NK-92 (cell line): Measurements from ENCODE around the gene KPNA2.
"Not testable (repeated sequence)": the region's sequence is repeated elsewhere in the genome, so short reads cannot be mapped to it uniquely, and the experiment has no call there.

Experiments used
- DNase-seq: peaks from one replicate; lab custom pipeline; 2025; ENCODE audit not compliant: unreplicated experiment; lab: John Stamatoyannopoulos, UW

The KPNA2 gene

DNA sequence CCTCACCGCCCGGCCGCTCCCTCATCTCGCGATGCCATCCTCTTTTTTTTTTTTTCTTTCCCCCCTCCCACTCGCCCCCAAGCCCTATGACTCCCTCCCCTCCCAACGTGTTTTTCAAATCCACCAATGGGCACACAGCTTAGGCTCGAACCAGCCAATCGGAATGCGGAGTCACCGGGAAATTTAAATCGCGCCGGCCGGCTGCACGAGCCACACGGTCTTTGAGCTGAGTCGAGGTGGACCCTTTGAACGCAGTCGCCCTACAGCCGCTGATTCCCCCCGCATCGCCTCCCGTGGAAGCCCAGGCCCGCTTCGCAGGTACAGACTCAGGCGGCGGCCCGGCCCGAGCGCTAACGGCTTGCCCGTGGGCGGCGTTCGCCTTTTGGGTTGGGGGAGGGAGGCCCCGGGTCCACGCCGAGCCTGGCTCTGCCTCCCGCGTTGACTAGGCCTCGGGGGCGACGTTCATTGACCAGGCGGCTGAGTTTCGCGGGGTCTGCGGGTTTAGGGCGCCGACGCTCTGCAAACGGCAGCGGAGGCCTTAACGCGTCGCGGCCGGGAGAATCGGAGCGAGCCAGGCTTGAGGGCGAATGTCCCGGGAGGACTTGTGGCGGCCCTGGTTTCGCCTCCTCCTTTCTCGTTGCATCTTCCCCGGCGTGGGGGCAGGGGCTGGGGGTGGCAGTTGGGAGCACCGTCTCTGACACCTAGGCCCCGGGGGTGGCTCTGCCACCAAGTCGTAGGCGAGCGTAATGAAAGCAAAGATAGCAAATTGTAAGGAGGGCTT lies at the start of gene KPNA2:
KPNA2 (plus strand) TSS at position 213 of the 781 bp plus-strand sequence. CDS start 1,398 bp downstream, outside the sequence.
- peak; percentile 58 for DNase-seq

DNA sequence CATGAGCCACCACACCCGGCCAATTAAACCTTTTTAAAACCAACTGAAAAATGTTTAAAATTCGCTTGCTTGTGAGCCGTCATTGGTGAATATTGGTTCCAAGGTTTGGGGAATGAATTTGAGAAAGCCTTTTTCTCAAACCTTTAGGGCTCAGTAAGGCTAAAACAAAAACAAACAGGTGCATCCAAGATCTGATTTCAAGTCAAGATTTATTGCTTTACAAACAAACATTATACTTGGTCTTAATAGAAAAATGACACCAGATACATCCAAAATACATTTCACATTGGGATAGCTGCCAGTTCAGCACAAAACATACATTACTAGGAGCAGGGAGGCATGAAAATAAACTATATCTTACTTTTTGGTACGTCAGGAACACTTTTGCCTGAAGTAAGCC lies 44.6 kb upstream of the KPNA2 start:
- DNase-seq, result no peak

DNA sequence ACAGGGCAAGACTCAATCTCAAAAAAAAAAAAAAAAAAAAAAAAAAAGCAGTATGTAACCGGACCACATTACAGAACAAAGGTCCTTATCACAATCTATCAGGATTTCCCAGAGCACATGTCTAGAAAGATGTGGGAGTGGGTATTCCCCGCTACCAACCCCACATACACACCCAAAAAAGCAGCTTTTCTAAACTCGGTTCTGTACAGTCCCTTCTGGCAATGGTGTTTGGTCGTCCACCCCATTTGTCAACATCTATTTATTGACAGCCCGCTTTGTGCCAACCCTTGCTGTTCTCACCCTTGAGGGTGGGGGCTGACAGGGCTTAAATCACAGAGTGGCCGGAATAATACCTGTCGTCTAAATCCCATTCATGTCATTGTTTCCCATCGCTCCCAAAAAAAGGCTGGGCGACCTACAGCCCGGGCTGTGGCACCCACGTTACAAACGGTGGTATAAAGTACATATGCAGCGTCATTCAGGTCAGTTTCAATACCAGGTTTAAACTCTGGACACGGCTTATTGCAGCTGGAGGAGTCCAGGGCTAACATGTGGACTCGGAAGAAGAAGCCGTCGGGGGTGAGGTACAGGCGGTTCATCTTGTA lies 42.9 kb upstream of the KPNA2 start:
- no peak for DNase-seq

DNA sequence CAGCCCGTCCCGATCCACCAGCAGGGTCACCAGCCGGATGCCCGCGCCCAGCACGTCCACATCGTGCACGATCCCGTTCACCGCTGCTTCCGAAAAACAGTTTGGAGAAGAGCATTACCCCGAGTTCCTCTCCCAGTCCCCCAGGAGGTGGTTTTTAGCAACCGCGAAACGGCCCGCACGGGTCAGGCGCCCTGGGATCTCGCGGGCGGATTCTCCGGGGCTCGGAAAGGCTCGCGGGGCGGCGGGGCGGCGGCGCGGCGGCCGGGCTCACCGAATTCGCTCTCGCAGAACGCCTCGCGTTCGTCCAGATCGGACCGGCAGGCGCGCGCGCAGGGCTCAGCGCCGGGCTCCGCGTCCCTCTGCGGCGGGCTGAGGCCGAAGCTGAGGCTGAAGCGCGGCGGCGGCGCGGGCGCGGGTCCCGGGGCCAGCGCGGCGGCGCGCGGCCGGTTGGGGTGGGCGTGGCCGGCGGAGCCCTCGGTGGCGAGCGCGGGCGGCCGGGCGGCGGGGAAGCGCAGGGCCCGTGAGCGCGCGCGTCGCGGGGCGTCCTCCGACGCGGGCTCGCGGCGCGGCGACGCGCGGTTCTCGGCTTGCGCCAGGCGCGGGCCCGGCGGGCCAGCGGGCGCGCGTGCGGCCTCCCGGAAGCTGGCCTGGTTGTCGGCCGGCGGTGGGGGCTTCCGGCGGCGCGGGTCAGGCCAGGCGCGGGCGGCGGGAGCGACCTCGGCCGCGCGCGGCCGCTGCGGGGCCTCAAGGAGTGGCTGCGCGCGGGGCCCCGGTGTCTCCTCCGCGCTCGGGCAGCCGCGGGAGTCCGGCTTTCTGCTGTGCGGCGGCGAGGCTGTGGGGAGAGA lies 42.2 kb upstream of the KPNA2 start:
- DNase-seq, result no peak

DNA sequence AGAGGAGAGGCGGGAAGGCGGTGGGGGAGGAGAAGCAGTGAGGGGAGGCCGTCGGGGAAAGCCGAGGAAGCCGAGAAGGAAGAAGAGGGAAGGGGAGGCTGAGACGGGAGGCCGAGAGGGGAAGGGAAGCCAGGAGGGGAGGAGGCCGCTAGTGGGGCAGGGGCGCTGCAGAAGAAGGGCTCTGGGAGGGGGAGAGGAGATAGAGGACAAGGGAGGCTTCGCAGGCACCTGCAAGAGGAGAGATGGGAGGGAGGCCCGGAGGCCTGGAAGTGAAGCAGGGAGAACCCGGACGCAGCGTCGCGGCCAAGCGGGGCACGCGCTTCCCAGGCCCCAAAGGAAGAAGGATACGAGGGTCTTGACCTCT lies 41.6 kb upstream of the KPNA2 start:
- DNase-seq, result no peak

DNA sequence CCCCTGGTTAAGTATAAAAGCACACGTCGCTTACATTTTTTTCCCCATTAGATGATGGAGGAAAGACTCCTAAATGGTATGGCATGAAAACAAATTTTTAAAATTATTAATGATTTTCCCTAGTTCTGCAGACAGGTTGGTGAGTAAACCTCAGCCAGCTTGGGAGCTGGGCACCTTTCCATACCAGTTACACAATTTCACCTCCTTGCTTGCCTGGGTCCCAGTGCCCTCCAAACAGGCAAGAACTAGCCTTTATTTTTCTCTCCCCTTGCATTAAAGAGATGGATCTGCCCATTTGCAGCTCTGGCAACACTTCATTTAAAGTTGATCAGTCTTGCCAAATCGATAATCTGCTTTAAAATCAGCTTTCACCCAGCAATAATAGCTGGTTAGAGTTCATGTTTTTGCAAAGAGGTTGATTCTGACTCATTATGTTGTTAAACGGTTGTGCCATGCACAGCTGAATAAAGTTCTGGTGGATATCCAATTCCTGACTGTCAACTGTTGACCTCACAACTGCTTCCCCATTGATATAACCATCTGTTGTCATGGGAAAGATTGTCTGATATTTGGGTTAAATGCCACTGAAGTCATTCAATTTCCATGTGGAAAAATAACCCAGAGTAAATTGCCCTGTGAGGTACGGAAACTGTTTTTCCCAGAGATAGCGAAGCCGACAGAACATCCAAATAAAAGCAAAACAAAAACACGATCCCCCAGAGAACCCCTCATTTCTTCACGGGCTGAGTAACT lies 40.5 kb upstream of the KPNA2 start:
- DNase-seq, result no peak

DNA sequence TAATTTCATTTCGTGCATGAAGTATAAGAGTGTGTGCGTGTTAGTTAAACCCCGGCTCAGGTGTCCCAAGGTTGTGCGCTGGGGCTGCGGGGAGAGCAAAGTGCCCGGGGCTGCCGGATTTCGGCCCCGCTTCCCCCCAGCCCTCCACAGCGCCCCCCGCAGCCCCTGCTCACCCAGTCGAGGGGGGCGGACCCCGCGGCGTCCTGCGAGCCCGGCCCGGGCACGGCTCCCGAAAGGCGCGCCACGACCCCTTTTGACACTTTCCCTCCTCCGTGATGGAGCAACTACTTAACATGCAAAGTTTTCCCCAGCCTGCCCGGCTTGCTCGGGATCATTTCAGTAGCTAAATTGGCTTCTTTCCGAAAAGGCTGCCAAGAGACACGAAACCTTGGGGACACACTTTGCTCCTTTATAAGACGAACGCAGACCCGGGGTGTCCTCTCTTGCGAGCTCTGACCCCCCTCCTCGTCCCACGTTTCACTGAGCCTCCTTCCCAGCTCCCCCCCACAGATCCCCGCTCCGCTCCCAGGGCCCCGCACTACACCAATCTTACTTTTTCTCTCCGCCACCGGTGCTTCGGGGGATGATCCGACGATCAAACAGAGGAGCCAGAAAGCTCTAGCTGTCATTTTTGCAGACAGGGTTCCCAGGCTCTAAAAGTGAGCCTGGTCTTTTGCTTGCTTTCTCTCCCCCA lies 39.8 kb upstream of the KPNA2 start:
- DNase-seq, result no peak

DNA sequence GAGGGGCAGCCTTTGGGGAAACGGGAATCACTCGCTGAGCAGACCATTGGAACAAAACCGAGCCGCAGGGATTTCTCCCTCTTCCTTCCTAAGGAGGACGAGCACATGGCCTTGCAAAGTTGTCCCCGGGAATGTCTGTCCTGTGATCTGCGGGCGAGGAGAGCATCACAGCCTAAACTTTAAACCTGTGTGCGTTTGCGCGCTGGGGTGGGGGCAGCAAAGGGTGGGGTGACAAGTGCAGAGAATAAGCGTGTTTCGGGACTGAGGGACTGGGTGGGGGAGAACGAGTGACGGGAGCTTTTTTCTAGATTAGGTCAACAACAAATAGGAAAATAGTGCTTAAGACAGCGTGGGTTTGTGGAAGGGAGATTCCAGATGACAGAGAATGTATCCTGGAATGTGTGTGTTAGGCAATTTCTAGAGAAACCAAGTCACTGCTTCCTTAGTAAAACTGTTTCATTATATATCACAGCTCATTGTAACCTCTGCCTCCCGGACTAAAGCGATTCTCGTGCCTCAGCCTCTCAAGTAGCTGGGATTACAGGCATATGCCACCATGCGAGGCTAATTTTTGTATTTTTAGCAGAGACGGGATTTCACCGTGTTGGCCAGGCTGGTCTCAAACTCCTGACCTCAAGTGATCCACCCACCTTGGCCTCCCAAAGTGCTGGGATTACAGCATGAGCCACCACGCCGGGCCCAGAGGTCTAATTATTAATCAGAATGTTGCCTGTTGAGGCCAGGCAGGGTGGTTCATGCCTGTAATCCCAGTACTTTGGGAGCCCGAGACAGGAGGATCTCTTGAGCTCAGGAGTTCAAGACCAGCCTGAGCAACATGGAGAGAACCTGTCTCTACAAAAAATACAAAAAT lies 39.0 kb upstream of the KPNA2 start, which contains the start of gene C17orf58:
C17orf58 (minus strand) TSS at position 169 of the 871 bp plus-strand sequence. CDS start 271 bp downstream, outside the sequence.
- DNase-seq, result not testable (repeated sequence)

DNA sequence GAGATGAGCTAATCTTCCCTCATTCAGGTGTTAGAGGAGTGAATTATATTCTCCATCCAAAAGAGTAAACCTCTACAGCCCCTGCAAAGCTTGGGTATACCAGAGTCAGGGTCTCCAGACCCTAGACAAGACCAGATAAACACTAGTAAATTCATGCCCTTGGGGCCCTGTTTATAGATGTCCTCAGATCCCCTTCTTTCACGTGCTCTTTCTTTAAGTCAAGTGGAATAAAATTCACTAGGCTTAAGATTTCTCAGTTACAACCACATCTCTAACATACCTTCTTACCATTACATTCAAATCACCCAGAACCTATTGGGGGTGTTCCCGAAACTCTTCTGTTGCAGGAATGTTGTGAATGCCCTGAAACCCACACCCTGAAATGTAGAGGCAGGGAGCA lies 37.1 kb upstream of the KPNA2 start:
- DNase-seq, result no peak

DNA sequence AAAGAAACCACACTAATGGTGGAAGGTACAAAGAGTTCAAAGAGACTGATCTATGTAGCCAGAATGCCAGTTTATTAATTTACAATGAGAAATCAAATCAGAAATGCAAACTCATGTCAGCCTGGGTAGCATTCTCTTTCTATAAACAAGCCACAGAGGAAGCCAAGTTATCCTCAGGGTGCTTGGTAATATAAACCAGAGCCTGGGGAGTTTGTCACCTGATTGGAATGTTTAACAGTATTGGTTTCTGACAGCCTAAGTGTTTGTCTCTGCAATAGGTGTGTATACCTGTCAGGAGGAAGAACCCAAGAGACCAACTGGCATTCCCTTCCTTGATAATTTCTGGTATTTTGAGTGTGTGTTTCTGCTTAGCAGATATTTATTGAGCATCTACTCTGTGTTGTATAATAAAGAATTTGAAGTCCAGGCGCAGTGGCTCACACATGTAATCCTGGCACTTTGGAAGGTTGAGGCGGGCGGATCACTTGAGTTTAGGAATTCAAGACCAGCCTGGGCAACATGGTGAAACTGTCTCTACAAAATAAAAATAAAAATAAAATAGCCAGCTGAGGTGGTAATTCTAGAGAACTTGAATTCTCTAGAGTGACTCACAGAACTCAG lies 36.1 kb upstream of the KPNA2 start:
- DNase-seq, result no peak

DNA sequence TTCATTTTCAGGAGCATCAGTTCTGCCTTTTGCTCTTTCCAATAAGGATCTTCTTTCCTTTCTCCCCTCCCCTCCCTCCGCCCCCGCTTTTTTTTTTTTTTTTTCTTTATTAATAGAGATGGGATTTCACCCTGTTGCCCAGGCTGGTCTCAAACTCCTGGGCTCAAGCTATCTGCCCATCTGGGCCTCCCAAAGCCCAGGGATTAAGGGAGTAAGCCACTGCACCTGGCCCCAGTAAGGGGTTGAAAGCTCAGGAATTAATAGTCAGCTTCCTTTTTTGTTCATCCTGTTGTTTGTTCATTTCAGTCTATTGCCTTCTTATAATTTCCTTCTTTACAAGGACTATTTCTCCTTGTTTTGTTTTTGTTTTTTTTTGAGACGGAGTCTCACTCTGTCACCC lies 31.3 kb upstream of the KPNA2 start:
- DNase-seq, result no peak

DNA sequence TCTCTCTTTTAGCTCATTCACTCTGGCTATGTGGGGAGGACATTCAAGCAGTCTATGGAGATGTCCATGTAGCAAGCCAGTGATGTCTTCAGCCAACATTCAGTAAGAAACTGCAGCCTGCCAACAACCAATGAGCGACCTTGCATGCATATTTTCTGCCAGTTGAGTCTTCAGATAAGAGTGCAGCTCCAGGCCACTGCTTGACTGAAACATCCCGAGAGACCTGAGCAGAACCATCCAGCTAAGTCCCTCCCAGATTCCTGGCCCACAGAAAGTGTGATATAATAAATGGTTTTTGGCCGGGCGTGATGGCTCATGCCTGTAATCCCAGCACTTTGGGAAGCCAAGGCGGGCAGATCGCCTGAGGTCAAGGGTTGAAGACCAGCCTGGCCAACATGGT lies 28.7 kb upstream of the KPNA2 start:
- no peak for DNase-seq

DNA sequence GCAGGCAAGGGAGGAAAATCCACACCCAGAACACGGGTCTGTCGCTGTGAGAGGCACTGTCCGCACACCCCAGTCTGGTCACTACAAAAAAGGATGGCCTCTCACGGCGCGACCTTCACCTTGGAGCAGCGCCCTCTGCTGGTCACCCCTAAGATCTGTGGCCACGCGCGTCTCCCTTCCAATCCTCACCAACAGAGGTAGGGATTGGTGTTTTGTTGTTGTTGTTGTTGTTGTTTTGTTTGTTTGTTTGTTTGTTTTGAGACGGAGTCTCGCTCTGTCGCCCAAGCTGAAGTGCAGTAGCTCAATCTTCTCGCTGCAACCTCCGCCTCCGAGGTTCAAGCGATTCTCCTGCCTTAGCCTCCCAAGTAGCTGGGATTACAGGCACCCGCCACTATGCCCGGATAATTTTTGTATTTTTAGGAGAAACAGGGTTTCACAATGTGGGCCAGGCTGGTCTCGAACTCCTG lies 24.3 kb upstream of the KPNA2 start:
- no peak for DNase-seq

DNA sequence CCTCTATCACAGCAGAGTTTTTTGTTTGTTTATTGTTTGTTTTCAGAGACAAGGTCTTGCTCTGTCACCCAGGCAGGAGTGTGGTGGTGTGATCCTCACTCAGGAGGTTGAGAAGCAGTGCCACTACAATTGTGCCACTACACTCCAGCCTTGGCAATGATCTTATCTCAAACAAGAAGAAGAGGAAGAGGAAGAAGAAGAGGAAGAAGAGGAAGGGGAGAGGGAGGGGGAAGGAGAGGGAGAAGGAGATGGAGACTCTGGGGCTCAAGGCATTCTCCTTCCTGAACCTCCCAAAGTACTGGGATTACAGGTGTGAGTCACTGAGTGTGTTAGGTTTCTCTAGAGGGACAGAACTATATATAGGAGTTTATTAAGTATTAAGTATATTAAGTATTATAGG lies 22.1 kb upstream of the KPNA2 start:
- DNase-seq, result no peak

DNA sequence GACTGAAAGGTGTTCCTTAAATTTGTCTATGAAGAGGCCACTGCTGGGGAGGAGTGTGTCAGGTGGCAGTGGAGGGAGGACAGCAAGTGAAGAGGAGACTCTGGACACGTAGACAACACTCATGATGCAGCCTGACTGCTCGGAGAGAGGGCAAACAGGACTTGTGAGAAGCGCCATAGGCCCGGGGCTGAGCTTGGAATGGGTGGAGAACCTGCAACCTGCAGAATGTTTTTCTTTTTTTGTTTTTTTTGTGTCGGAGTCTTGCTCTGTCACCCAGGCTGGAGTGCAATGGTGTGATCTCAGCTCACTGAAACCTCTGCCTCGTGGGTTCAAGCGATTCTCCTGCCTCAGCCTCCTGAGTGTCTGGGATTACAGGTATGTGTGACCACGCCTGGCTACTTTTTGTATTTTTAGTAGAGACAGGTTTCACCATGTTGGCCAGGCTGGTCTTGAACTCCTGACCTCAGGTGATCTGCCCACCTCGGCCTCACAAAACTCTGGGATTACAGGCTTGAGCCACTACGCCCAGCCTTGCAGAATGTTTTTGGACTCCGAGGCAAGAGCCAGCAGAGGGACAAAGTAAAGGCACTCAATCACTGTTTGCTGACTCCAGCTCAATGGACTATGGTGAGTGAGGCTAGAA lies 20.3 kb upstream of the KPNA2 start:
- no peak for DNase-seq

DNA sequence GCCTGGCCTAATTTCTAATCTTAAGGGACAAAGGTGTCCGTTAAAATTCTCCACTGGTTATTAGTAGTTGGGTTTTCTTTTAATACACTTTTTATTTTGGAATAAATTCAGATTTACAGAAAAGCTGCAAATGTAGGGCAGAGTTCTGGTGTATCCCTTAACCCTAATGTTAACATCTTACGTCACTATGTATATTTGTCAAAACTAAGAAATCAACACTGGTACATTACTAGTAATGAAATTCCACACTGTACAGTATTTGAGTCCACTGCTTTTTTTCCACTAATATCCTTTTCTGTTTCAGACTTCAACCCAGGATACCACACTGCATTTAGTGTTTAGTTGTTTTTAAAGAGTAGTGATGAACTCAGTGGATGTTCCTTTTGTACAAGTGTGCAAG lies 18.7 kb upstream of the KPNA2 start:
- no peak for DNase-seq

DNA sequence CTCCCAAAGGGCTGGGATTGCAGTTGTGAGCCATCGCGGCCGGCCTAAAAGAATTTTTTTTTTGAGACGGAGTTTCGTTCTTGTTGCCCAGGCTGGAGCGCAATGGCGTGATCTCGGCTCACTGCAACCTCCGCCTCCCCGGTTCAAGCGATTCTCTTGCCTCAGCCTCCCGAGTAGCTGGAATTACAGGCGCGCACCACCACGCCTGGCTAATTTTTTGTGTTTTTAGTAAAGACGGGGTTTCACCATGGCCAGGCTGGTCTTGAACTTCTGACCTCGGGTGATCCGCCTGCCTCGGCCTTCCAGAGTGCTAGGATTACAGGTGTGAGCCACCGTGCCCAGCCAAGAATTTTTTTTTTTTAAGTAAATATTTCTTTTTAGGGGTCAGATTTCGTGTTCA lies 17.0 kb upstream of the KPNA2 start:
- DNase-seq, result not testable (repeated sequence)

DNA sequence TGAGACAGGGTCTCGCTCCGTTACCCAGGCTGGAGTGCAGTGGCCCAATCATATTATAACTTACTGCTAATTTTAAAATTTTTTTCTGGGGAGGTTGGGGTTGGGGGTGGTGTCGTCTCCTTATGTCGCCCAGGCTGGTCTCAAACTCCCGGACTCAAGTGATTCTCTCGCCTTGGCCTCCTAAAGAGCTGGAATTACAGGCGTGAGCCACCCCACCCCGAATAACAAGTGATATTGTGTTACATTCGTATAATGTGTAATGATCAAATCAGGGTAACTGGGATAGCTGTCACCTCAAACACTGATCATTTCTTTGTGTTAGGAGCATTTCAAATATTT lies 16.2 kb upstream of the KPNA2 start:
- no peak for DNase-seq
